ENCODE results near the gene MED27. TPM values are rescaled to one million over a fixed set of nuclear protein-coding genes. Genes with fewer than 3 reads are reported as not detected.

Gene MED27
- total and polyA plus RNA-seq, 10 of the 15 experiments (the other 5 are each of a cell fraction or from before 2014, with no cell fraction given) = 20.3 to 50.3 (median 35.5) TPM

GRCh38 chr9:131860430-131860829 is 219.2 kb downstream of the MED27 start:
- no peaks in the 10 kb centered on the region for H3K79me2 ChIP-seq (ENCODE audit: control insufficient read depth, insufficient read depth, low read length)
- POLR2A ChIA-PET = no interaction called here
- no peak for ATAC-seq

GRCh38 chr9:131858147-131858546 is 221.5 kb downstream of the MED27 start:
- Histone ChIP-seq H3K4me2 (ENCODE audit: control insufficient read depth, insufficient read depth) (no peak overlapping the region), H2AFZ (ENCODE audit: control insufficient read depth, low read depth, low read length) (no peak overlapping the region), H3K27ac (ENCODE audit: control insufficient read depth, insufficient read depth) (no peak overlapping the region), H3K27me3 (replicated peaks in 1 of 2; ENCODE audit: control insufficient read depth in 2 of 2, insufficient read depth in 2 of 2, low read length in 1 of 2) (no peaks in the 10 kb centered on the region), H3K79me2 (ENCODE audit: control insufficient read depth, insufficient read depth, low read length) (no peaks in the 10 kb centered on the region), H3K9ac (ENCODE audit: control insufficient read depth, insufficient read depth, low read length) (no peak overlapping the region), H3K4me1 (ENCODE audit: control insufficient read depth, insufficient read depth, low read length) (no peaks in the 10 kb centered on the region), H3K36me3 (ENCODE audit: control insufficient read depth in 2 of 2, insufficient read depth in 2 of 2, low read length in 1 of 2) (peaks cover 0 to 2% of the 10 kb centered on the region in 2 experiments; a peak in 3 of 4 replicates), H3K9me3 (replicated peaks; ENCODE audit: control insufficient read depth, insufficient read depth, low read length) (no peaks in the 10 kb centered on the region), H3K4me3 (no peak overlapping the region), H4K20me1 (ENCODE audit: control insufficient read depth, insufficient read depth) (no peaks in the 10 kb centered on the region)
- ChIA-PET POLR2A (no interaction called here), SMC1A (ENCODE audit: uncharacterized antibody, unreplicated experiment) (no interaction called here), CTCF (no interaction called here), RAD21 (ENCODE audit: unreplicated experiment) (no interaction called here)
- intact Hi-C loops (cut with micrococcal nuclease; ENCODE audit: unreplicated experiment) (no loop called here), in situ Hi-C loops (cut with MboI) (no loop called here)
- BruUV-seq (replicated peaks) = no TSS peak
- 96% methylated on average over 12 of the region's 12 CpGs for WGBS (ENCODE audit: insufficient coverage, insufficient replicate concordance, low lambda C conversion rate, missing lambda C conversion rate)
- no peak for TF ChIP-seq SMC3 (IDR thresholded peaks at IDR 0.05; ENCODE audit: borderline replicate concordance, low read length)
- no peak for TF ChIP-seq LARP7 (IDR thresholded peaks at IDR 0.05)
- no peak for TF ChIP-seq ZNF207 (IDR thresholded peaks at IDR 0.05; ENCODE audit: borderline replicate concordance)
- DNase-seq (ENCODE audit: low read depth, low spot score) = no peak
- ATAC-seq = no peak
- no peak for FAIRE-seq

More at GRCh38 chr9:131860430-131860829, 219.2 kb downstream of the MED27 start:
- intact Hi-C loops (cut with micrococcal nuclease; ENCODE audit: unreplicated experiment) = no loop called here
- no TSS peak for BruUV-seq (replicated peaks)
- in situ Hi-C loops (cut with MboI) = no loop called here
- ChIA-PET RAD21 (ENCODE audit: unreplicated experiment) (no interaction called here), SMC1A (ENCODE audit: uncharacterized antibody, unreplicated experiment) (no interaction called here), CTCF (no interaction called here)
- no peak overlapping the region for H3K9ac ChIP-seq (ENCODE audit: control insufficient read depth, insufficient read depth, low read length)
- no peaks in the 10 kb centered on the region for H4K20me1 ChIP-seq (ENCODE audit: control insufficient read depth, insufficient read depth)
- DNase-seq (ENCODE audit: low read depth, low spot score) (no peak), FAIRE-seq (no peak)
- no peak overlapping the region for H3K4me3 ChIP-seq
- no peaks in the 10 kb centered on the region for H3K4me1 ChIP-seq (ENCODE audit: control insufficient read depth, insufficient read depth, low read length)
- H3K27me3 ChIP-seq (replicated peaks in 1 of 2; ENCODE audit: control insufficient read depth in 2 of 2, insufficient read depth in 2 of 2, low read length in 1 of 2) = no peaks in the 10 kb centered on the region
- H3K4me2 ChIP-seq (ENCODE audit: control insufficient read depth, insufficient read depth) = no peak overlapping the region
- H3K36me3 ChIP-seq (ENCODE audit: control insufficient read depth in 2 of 2, insufficient read depth in 2 of 2, low read length in 1 of 2) = peaks cover 0 to 2% of the 10 kb centered on the region in 2 experiments; a peak in 3 of 4 replicates
- H3K9me3 ChIP-seq (replicated peaks; ENCODE audit: control insufficient read depth, insufficient read depth, low read length) = no peaks in the 10 kb centered on the region
- H2AFZ ChIP-seq (ENCODE audit: control insufficient read depth, low read depth, low read length) = no peak overlapping the region
- TF ChIP-seq PAX8 (IDR thresholded peaks at IDR 0.05) = no peak
- no peak for TF ChIP-seq ESRRA (IDR thresholded peaks at IDR 0.05; ENCODE audit: low read length)
- no peak for TF ChIP-seq HSF1 (IDR thresholded peaks at IDR 0.05; ENCODE audit: low read depth, low read length)
- TF ChIP-seq NR2C2 (IDR thresholded peaks at IDR 0.05; ENCODE audit: borderline replicate concordance, control insufficient read depth, insufficient read length, low read depth) = no peak
- no peak overlapping the region for H3K27ac ChIP-seq (ENCODE audit: control insufficient read depth, insufficient read depth)
- WGBS (ENCODE audit: insufficient coverage, insufficient replicate concordance, low lambda C conversion rate, missing lambda C conversion rate) = 87% methylated on average over 13 of the region's 13 CpGs
